LNCAP (cell line): Measurements from ENCODE around the gene PRTG.

Experiments used
- TF ChIP-seq, protein P1 (sequence below): fragments of 450-650 bp; IDR thresholded peaks from 2 replicates; pipeline ENCODE4 v1.5.1; 2017; ENCODE audit warnings: mild to moderate bottlenecking

PRTG gene

GRCh38 chr15:55618387-55618786 is 124.6 kb downstream of the PRTG start:
- TF ChIP-seq, protein P1, sequence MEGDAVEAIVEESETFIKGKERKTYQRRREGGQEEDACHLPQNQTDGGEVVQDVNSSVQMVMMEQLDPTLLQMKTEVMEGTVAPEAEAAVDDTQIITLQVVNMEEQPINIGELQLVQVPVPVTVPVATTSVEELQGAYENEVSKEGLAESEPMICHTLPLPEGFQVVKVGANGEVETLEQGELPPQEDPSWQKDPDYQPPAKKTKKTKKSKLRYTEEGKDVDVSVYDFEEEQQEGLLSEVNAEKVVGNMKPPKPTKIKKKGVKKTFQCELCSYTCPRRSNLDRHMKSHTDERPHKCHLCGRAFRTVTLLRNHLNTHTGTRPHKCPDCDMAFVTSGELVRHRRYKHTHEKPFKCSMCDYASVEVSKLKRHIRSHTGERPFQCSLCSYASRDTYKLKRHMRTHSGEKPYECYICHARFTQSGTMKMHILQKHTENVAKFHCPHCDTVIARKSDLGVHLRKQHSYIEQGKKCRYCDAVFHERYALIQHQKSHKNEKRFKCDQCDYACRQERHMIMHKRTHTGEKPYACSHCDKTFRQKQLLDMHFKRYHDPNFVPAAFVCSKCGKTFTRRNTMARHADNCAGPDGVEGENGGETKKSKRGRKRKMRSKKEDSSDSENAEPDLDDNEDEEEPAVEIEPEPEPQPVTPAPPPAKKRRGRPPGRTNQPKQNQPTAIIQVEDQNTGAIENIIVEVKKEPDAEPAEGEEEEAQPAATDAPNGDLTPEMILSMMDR, result no peak

DNA sequence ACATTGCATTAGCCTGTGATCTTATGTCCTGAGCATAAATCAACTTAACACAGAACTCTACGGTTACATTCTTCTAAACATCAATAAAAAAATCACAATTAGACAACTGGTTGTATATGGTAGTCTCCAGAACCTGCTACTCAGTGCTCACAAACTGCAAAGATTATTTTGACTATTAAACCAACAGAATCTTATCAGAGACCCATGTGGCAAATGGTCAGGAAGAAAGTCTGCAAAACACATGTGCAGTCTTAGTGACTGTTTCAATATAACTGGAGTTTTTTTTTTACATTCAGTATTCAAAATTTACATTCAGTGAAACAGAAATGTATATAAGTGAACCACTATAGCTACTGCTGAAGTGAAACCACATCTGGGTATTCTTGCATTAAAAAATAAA is 127.5 kb downstream of the PRTG start:
- TF ChIP-seq, protein P1, result no peak

DNA sequence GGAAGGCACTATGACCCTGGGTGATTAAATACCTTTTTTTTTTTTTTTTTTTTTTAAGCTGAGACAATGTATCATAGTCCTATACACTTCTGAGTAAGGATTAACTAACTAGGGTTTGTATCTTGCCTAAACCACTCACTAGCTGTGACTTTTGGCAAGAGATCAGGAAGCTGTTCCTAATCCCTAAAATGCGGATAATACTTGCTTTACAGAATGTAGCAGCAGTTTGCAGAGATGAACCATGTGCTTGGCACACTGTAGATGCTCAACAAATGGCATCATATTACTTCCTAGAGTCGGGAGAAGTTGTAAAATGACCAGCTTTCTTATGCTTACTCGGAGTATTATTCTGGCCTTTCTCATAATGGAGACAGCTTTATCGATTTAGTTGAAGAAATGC is 129.2 kb downstream of the PRTG start:
- TF ChIP-seq, protein P1, result no peak

- TF ChIP-seq, protein P1, result no peak
Measured at GRCh38 chr15:55606214-55606613, 136.7 kb downstream of the PRTG start.

GRCh38 chr15:55601374-55601773 is 141.6 kb downstream of the PRTG start:
- TF ChIP-seq, protein P1, result no peak

DNA sequence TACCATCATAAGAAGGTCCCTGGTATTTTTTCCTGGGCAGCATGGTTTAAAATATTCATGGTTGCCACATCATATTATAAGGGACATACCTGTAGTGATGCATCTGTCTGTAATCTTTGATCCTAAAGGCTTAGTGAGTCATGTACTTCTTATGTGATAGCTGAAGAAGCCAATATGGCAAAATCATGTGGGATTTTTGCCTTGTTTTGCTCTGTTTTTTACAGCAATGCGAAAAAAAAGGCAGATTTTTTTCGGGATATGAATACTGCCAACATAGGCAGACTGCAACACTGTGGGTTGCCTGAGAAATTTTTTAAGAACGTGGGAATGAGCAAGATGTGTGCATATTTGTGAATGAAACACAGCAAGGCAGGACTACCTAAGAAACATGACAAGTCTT is 143.5 kb downstream of the PRTG start:
- TF ChIP-seq, protein P1, result no peak

DNA sequence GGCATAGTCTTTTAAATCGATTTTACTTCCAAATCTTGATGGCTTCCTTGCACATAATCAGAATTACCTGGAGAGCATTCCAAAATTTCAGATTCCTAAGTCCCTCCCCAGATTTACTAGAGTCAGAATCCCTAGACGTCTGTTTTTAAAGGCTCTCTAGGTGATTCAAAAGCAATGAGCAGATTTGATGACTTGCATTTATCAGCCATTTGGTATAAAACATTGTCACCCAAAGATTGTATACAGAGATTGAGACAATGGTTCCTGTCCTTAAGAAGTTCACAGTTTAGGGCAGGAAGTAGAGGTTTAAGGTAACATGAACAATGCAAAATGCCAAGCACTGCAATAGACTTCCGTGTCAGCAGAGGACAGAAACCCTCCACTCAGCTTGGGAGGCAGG is 152.2 kb downstream of the PRTG start:
- TF ChIP-seq, protein P1, result no peak

DNA sequence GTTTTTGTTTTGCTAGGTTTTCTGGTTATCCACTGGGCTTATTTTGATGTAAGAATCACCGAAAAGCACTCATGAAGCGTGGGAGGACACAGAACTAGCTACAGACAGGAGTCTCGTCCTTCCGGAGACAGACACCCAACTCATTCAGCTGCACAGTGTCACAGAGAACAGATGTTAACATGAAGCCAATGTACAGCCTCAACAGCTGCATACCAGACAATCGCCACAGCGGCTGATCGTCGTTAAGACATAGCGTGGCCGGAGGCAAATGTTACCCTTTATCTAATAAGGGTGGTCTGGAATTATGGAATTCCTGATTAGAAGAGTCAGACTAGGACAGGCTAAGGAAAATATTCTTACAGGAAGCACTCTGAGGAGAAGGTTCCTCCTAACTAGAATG is 153.7 kb downstream of the PRTG start:
- TF ChIP-seq, protein P1, result no peak
